ENCODE measurements around the gene MAN1C1. TPM values are rescaled to one million over a fixed set of nuclear protein-coding genes. Genes with fewer than 3 reads are reported as not detected.
A peak's percentile ranks its signal among the peaks of the same experiment; 100 is the strongest.

MAN1C1 gene
- total RNA-seq, 1 donor from 2014 or later, result 10.9 TPM

DNA sequence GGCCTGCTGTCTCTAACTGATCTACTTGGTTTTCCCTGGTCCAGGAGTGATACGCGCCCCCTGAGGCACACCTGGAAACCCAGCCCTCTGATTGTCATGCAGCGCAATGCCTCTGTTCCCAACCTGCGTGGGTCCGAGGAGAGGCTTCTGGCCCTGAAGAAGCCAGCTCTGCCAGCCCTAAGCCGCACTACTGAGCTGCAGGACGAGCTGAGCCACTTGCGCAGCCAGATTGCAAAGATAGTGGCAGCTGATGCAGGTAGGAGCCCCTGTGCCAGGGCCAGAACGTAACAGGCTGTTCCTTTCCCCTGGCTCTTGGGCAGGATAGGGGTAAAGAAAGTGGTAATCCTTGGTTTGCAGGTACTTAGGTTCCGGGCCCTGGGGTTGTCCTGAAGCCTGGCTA is 210.0 kb downstream of the MAN1C1 start:
- Mint-ChIP-seq H3K27me3 (ENCODE audit: low read depth) (no peaks in the 10 kb centered on the region), H3K9me3 (ENCODE audit: low read depth) (no peaks in the 10 kb centered on the region), H3K36me3 (ENCODE audit: low read depth) (peaks cover 28% of the 10 kb centered on the region), H3K4me3 (ENCODE audit: unreplicated experiment) (no peak overlapping the region), H3K27ac (ENCODE audit: unreplicated experiment) (no peak overlapping the region), H3K4me1 (ENCODE audit: low read depth) (peaks cover 8% of the 10 kb centered on the region)
- peak; percentile 72 for DNase-seq (ENCODE audit: low spot score)
- TF ChIP-seq, protein P1, sequence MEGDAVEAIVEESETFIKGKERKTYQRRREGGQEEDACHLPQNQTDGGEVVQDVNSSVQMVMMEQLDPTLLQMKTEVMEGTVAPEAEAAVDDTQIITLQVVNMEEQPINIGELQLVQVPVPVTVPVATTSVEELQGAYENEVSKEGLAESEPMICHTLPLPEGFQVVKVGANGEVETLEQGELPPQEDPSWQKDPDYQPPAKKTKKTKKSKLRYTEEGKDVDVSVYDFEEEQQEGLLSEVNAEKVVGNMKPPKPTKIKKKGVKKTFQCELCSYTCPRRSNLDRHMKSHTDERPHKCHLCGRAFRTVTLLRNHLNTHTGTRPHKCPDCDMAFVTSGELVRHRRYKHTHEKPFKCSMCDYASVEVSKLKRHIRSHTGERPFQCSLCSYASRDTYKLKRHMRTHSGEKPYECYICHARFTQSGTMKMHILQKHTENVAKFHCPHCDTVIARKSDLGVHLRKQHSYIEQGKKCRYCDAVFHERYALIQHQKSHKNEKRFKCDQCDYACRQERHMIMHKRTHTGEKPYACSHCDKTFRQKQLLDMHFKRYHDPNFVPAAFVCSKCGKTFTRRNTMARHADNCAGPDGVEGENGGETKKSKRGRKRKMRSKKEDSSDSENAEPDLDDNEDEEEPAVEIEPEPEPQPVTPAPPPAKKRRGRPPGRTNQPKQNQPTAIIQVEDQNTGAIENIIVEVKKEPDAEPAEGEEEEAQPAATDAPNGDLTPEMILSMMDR (IDR thresholded peaks at IDR 0.05), result no peak

- Mint-ChIP-seq H3K9me3 (ENCODE audit: low read depth) (no peaks in the 10 kb centered on the region), H3K36me3 (ENCODE audit: low read depth) (peaks cover 33% of the 10 kb centered on the region), H3K4me3 (ENCODE audit: unreplicated experiment) (no peak overlapping the region), H3K4me1 (ENCODE audit: low read depth) (no peaks in the 10 kb centered on the region), H3K27me3 (ENCODE audit: low read depth) (no peaks in the 10 kb centered on the region), H3K27ac (ENCODE audit: unreplicated experiment) (no peak overlapping the region)
- no peak for DNase-seq (ENCODE audit: low spot score)
- TF ChIP-seq, protein P1 (IDR thresholded peaks at IDR 0.05), result no peak
Observed at GRCh38 chr1:25828491-25828890, 211.9 kb downstream of the MAN1C1 start.

- Mint-ChIP-seq H3K36me3 (ENCODE audit: low read depth) (peaks cover 33% of the 10 kb centered on the region), H3K27me3 (ENCODE audit: low read depth) (no peaks in the 10 kb centered on the region), H3K4me3 (ENCODE audit: unreplicated experiment) (no peak overlapping the region), H3K4me1 (ENCODE audit: low read depth) (no peaks in the 10 kb centered on the region), H3K9me3 (ENCODE audit: low read depth) (no peaks in the 10 kb centered on the region), H3K27ac (ENCODE audit: unreplicated experiment) (no peak overlapping the region)
- TF ChIP-seq, protein P1 (IDR thresholded peaks at IDR 0.05), result no peak
- no peak for DNase-seq (ENCODE audit: low spot score)
Observed at GRCh38 chr1:25829046-25829445, 212.5 kb downstream of the MAN1C1 start.

GRCh38 chr1:25831569-25832196 is 215.1 kb downstream of the MAN1C1 start:
- H3K27me3 Mint-ChIP-seq (ENCODE audit: low read depth), result no peaks in the 10 kb centered on the region
- no peak overlapping the region for H3K27ac Mint-ChIP-seq (ENCODE audit: unreplicated experiment)
- no peak for DNase-seq (ENCODE audit: low spot score)
- TF ChIP-seq, protein P1 (IDR thresholded peaks at IDR 0.05), result no peak
- H3K4me1 Mint-ChIP-seq (ENCODE audit: low read depth), result peaks cover 20% of the 10 kb centered on the region
- no peaks in the 10 kb centered on the region for H3K9me3 Mint-ChIP-seq (ENCODE audit: low read depth)
- peaks cover 32% of the 10 kb centered on the region for H3K36me3 Mint-ChIP-seq (ENCODE audit: low read depth)
- H3K4me3 Mint-ChIP-seq (ENCODE audit: unreplicated experiment), result no peak overlapping the region

DNA sequence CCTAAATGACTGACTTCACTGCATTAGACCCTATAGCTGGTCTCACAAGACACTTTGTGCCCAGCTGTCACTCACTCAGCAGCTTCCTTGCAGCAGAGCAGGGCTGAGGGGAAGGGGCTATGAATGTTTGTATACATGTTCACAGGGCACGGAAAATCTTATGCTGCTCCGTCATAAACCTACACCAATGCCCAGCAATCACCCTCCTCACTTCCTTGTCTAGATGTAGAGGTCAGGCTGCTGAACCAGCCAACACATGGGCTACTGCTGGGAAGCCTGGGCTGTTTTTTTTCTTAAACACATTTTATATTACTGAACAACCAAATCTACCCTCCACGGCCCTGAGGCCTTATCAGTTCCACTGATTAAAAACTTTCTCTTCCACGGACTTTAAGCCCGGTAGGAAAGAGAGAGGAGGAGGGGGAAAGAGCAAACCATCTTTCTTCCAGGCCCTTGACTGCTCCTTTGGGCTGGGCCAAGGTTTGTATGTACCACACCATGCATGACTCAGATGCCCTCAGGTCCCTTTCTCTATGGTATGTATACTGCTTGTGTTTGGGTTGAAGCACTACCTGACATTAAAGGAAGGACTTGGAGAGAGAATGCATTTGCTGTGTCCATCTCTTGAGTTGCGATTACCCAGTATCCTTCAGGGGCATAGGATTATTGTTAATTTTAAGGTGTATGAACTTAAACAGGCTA is 215.9 kb downstream of the MAN1C1 start:
- DNase-seq (ENCODE audit: low spot score), result no peak
- Mint-ChIP-seq H3K36me3 (ENCODE audit: low read depth) (peaks cover 31% of the 10 kb centered on the region), H3K9me3 (ENCODE audit: low read depth) (no peaks in the 10 kb centered on the region), H3K4me1 (ENCODE audit: low read depth) (peaks cover 27% of the 10 kb centered on the region), H3K27ac (ENCODE audit: unreplicated experiment) (no peak overlapping the region), H3K27me3 (ENCODE audit: low read depth) (no peaks in the 10 kb centered on the region), H3K4me3 (ENCODE audit: unreplicated experiment) (no peak overlapping the region)
- TF ChIP-seq, protein P1 (IDR thresholded peaks at IDR 0.05), result no peak
